K562 (cell line): ENCODE data around the gene PXK. TPM values are rescaled to one million over a fixed set of nuclear protein-coding genes. Genes with fewer than 3 reads are reported as not detected.

Source experiments
- ATAC-seq: fragments of 200-7000 bp; cut with Tn5 transposase; 3 replicates; pipeline ENCODE4 v1.9.1; 2020; ENCODE audit warnings: moderate library complexity
- BruUV-seq: library from RNA; stranded (reverse); fragments of 400-500 nt; replicated peaks from 2 replicates; lab custom pipeline; 2021; lab: Mats Ljungman, UMichigan
- CTCF ChIA-PET: fragments of 300-600 bp; formaldehyde crosslinking; extraction: SDS; loops from one replicate; lab custom pipeline; 2021; ENCODE audit warnings: low intra/inter-chr PET ratio; lab: Yijun Ruan, JAX
- POLR2A ChIA-PET: fragments of 300-600, 350-650 bp; sonication (Branson Sonifier 250); formaldehyde crosslinking; extraction: SDS; loops from one replicate; lab custom pipeline; 2021; ENCODE audit warnings: antibody characterized with exemption, inconsistent platforms; lab: Yijun Ruan, JAX
- DNase-seq, 4 experiments: peaks; one replicate each; pipeline versions ENCODE4 v3.0.0 to v3.0.0-alpha.2; 2011 to 2018; ENCODE audit warnings: low spot score in 3 of 4, mixed read lengths in 3 of 4; ENCODE audit errors: extremely low read depth in 1 of 4
- FAIRE-seq: peaks from 2 replicates; lab custom pipeline; 2011; peaks lifted over from hg19 to GRCh38; lab: Jason Lieb, UNC
- H2AFZ ChIP-seq: 2 replicates; pipeline ENCODE4 v1.6.0; 2011; ENCODE audit warnings: low read depth, low read length, control low read depth, inconsistent platforms
- H3K27ac ChIP-seq: fragments of 200-600 bp; 3 replicates; pipeline ENCODE4 v1.8.0; 2011; ENCODE audit warnings: low read depth, mild to moderate bottlenecking, control low read depth, inconsistent platforms, low read length, moderate library complexity, mixed read lengths; ENCODE audit errors: extremely low read depth
- H3K27me3 ChIP-seq, 2 experiments: fragments of 300-600 bp in 1 of 2; 2 replicates in 1 of 2; 3 replicates in 1 of 2; pipeline versions ENCODE4 v1.6.0 to v1.8.0; 2011; ENCODE audit warnings: inconsistent platforms in 2 of 2, low read length in 2 of 2, mild to moderate bottlenecking in 1 of 2, mixed read lengths in 1 of 2, moderate library complexity in 1 of 2; ENCODE audit not compliant: control insufficient read depth in 2 of 2, insufficient read depth in 2 of 2
- H3K36me3 ChIP-seq: fragments of 300-600 bp; 3 replicates; pipeline ENCODE4 v1.8.0; 2011; ENCODE audit warnings: mild to moderate bottlenecking, low read length, inconsistent platforms; ENCODE audit not compliant: control insufficient read depth, insufficient read depth
- H3K4me1 ChIP-seq, 2 experiments: fragments of 200-600 bp in 1 of 2; replicated peaks in 1 of 2; 2 replicates in 1 of 2; 3 replicates in 1 of 2; pipeline versions ENCODE4 v1.5.1 to v1.8.0; 2011; ENCODE audit warnings: inconsistent platforms in 2 of 2, low read length in 2 of 2, mild to moderate bottlenecking in 1 of 2, mixed read lengths in 1 of 2, moderate library complexity in 1 of 2; ENCODE audit not compliant: control insufficient read depth in 2 of 2, insufficient read depth in 2 of 2
- H3K4me2 ChIP-seq: 2 replicates; pipeline ENCODE4 v1.6.1; 2011; ENCODE audit warnings: low read length, control low read depth, inconsistent platforms, mixed read lengths; ENCODE audit not compliant: insufficient read depth
- H3K4me3 ChIP-seq: fragments of 200-600 bp; sonication (generic), shearing (Covaris generic); 2 replicates; pipeline ENCODE4 v1.5.1; 2016; ENCODE audit warnings: control low read depth, inconsistent platforms
- H3K79me2 ChIP-seq: fragments of 200-600 bp; 3 replicates; pipeline ENCODE4 v1.8.0; 2011; ENCODE audit warnings: low read length, inconsistent platforms; ENCODE audit not compliant: control insufficient read depth, insufficient read depth
- H3K9ac ChIP-seq, 2 experiments: 2 replicates each; pipeline versions ENCODE4 v1.6.0 to v1.6.1; 2011; ENCODE audit warnings: low read depth in 2 of 2, low read length in 2 of 2, control low read depth in 1 of 2, inconsistent platforms in 1 of 2, mild to moderate bottlenecking in 1 of 2, mixed read lengths in 1 of 2; ENCODE audit not compliant: insufficient read depth in 1 of 2
- H3K9me1 ChIP-seq: one replicate; pipeline ENCODE4 v1.6.0; 2011; ENCODE audit warnings: inconsistent platforms, mild to moderate bottlenecking, low read length, moderate library complexity; ENCODE audit not compliant: control insufficient read depth, insufficient read depth
- H3K9me3 ChIP-seq: replicated peaks from 2 replicates; pipeline ENCODE4 v1.5.1; 2011; ENCODE audit warnings: low read depth, low read length, inconsistent platforms; ENCODE audit not compliant: control insufficient read depth, insufficient read depth
- H4K20me1 ChIP-seq: replicated peaks from 2 replicates; pipeline ENCODE4 v1.6.1; 2011; ENCODE audit warnings: low read length, inconsistent platforms, mixed read lengths; ENCODE audit not compliant: control insufficient read depth, insufficient read depth
- CHD2 ChIP-seq: IDR thresholded peaks from 2 replicates; pipeline ENCODE4 v1.6.1; 2011; ENCODE audit warnings: low read depth, low read length
- E2F3 ChIP-seq: fragments of 250-450 bp; sonication (Bioruptor Pico); IDR thresholded peaks from 2 replicates; pipeline ENCODE4 v1.4.0; 2020; ENCODE audit warnings: mild to moderate bottlenecking
- FOXJ2 ChIP-seq: fragments of 200-800 bp; sonication (Bioruptor generic); IDR thresholded peaks from 2 replicates; pipeline ENCODE4 v1.6.1; 2016; ENCODE audit warnings: missing genetic modification characterization, missing compliant biosample characterization
- HES1 ChIP-seq: fragments of 450-650 bp; IDR thresholded peaks from 2 replicates; pipeline ENCODE4 v1.6.1; 2016; ENCODE audit warnings: low read depth, mild to moderate bottlenecking, moderate library complexity
- KAT2B ChIP-seq: IDR thresholded peaks from one replicate; pipeline ENCODE4 v1.6.1; 2012; ENCODE audit warnings: low read depth, mild to moderate bottlenecking, control low read depth, inconsistent platforms, low read length, moderate library complexity
- NR1H2 ChIP-seq: sonication (generic); formaldehyde crosslinking; IDR thresholded peaks from 2 replicates; pipeline ENCODE4 v1.4.0; 2020; ENCODE audit warnings: mild to moderate bottlenecking, missing genetic modification reagents
- POLR3A ChIP-seq: IDR thresholded peaks from 2 replicates; pipeline ENCODE4 v1.6.1; 2011; ENCODE audit warnings: borderline replicate concordance, mild to moderate bottlenecking, moderate library complexity; ENCODE audit not compliant: insufficient read length, insufficient read depth; ENCODE audit errors: extremely low read depth
- RBM39 ChIP-seq: fragments of 200-400 bp; formaldehyde crosslinking; optimal IDR thresholded peaks from 2 replicates; pipeline ENCODE3; 2018; ENCODE audit warnings: low read depth, low read length
- TAF7 ChIP-seq: fragments of 450-650 bp; IDR thresholded peaks from 2 replicates; pipeline ENCODE4 v1.6.1; 2016; ENCODE audit warnings: missing genetic modification characterization, missing compliant biosample characterization
- TGIF2 ChIP-seq: sonication (generic); formaldehyde crosslinking; IDR thresholded peaks from 2 replicates; pipeline ENCODE4 v1.8.1; 2022; ENCODE audit warnings: mild to moderate bottlenecking, missing genetic modification reagents, moderate library complexity
- ZFP36 ChIP-seq: fragments of 150-350 bp; IDR thresholded peaks from 2 replicates; pipeline ENCODE4 v1.6.1; 2018; ENCODE audit warnings: low read length, low read depth; ENCODE audit not compliant: partially characterized antibody
- WGBS: fragments of 100-300 bp; shearing (Covaris generic); methylation state at CpG from one replicate; pipeline ENCODE4 v1.1.6; 2016; ENCODE audit warnings: low coverage, mixed read lengths; ENCODE audit not compliant: insufficient coverage; ENCODE audit errors: missing lambda C conversion rate; 5-methylcytosine and 5-hydroxymethylcytosine counted together
- in situ Hi-C: fragments of 300-500 bp; cut with MboI; formaldehyde crosslinking; loops from 4 replicates; pipeline ENCODE4 v1.15.0; 2018; ENCODE audit warnings: inconsistent platforms, mixed read lengths
- intact Hi-C: fragments of 100-400 bp; cut with micrococcal nuclease; formaldehyde crosslinking; loops from 2 replicates; pipeline ENCODE4 v1.14.2; 2022
- polyA plus RNA-seq, 8 experiments: library from polyadenylated mRNA; depleted of rRNA in 4 of 8; stranded (reverse) in 5 of 8; unstranded in 3 of 8; fragments of >200 nt; fragmentation: Nextera tagmentation in 2 of 8; fragmentation: Illumina TruSeq in 1 of 8; extraction: Ambion mirVana in 2 of 8; extraction: Trizol in 1 of 8; gene quantifications; 2 replicates each; pipeline versions ENCODE4 v1.2.1 to v1.2.3, GENCODE V29; 2011 to 2014; ENCODE audit warnings: inconsistent platforms in 1 of 8, missing spikeins in 1 of 8
- total RNA-seq, 7 experiments: library from RNA; depleted of rRNA in 6 of 7; stranded (reverse); fragments of >200 nt in 6 of 7; fragmentation: Illumina TruSeq in 2 of 7; extraction: Trizol in 2 of 7; gene quantifications; 2 replicates each; pipeline versions ENCODE4 v1.2.1 to v1.2.3, GENCODE V29; 2011 to 2021; ENCODE audit warnings: low replicate concordance in 1 of 7

Gene PXK
- total and polyA plus RNA-seq, 9 of the 15 experiments (the other 6 are each of a cell fraction or from before 2014, with no cell fraction given): 3.3 to 19.9 (median 11.3) TPM

GRCh38 chr3:58383476-58383875 lies 50.8 kb downstream of the PXK start:
- H3K4me3 ChIP-seq: no peak overlapping the region
- ATAC-seq (no peak), FAIRE-seq (no peak)
- H3K4me1 ChIP-seq: no peaks in the 10 kb centered on the region; a peak in 2 of 5 replicates
- H4K20me1 ChIP-seq: no peaks in the 10 kb centered on the region
- H3K4me2 ChIP-seq: no peak overlapping the region
- in situ Hi-C loops: no loop called here
- no peak for TF ChIP-seq TAF7 (tag)
- TF ChIP-seq NR1H2 (CRISPR knock-in tag): no peak
- TF ChIP-seq TGIF2: no peak
- no peak for TF ChIP-seq FOXJ2 (tag)
- no peak for TF ChIP-seq POLR3A
- TF ChIP-seq KAT2B: no peak
- no peak for TF ChIP-seq CHD2
- TF ChIP-seq HES1: no peak
- TF ChIP-seq ZFP36: no peak
- TF ChIP-seq E2F3 (CRISPR knock-in tag): no peak
- no peak for TF ChIP-seq RBM39
- TF ChIP-seq, all 486 proteins: peak for 0
- WGBS: 95% methylated on average over 2 of the region's 2 CpGs
- no peak for DNase-seq
- Histone ChIP-seq H3K27ac (no peak overlapping the region), H3K9me3 (no peaks in the 10 kb centered on the region), H3K27me3 (no peaks in the 10 kb centered on the region), H3K9me1 (no peaks in the 10 kb centered on the region), H3K36me3 (no peaks in the 10 kb centered on the region), H2AFZ (no peak overlapping the region), H3K79me2 (no peaks in the 10 kb centered on the region), H3K9ac (no peak overlapping the region)
- ChIA-PET POLR2A (interaction anchor here (0.6 kb wide), 1 partner anchor 42 kb away, joined by 3 read pairs; no protein-coding TSS in a partner anchor), CTCF (no interaction called here)
- no TSS peak for BruUV-seq
- intact Hi-C loops: no loop called here
